Upper lobe of left lung (tissue), 6 donors: Measurements from ENCODE around the gene HSD17B2. TPM values are rescaled to one million over a fixed set of nuclear protein-coding genes. Genes with fewer than 3 reads are reported as not detected.

ENCODE experiments used
- ATAC-seq, 2 donors: fragments of 200-7000 bp; cut with Tn5 transposase; one replicate each; pipeline ENCODE4 v1.9.1; 2022; ENCODE audit warnings: mild to moderate bottlenecking in 2 of 2, moderate library complexity in 2 of 2; ENCODE audit not compliant: low FRiP score in 2 of 2
- DNase-seq, 2 donors: peaks; one replicate each; pipeline ENCODE4 v3.0.0-alpha.2; 2019 to 2020
- H3K27ac ChIP-seq, 4 donors: fragments of 200-600 bp; sonication (generic); one replicate each; pipeline ENCODE4 v1.5.1; 2016 to 2019
- H3K27me3 ChIP-seq, 4 donors: fragments of 200-600 bp; sonication (generic); one replicate each; pipeline ENCODE4 v1.5.1; 2017 to 2019
- H3K36me3 ChIP-seq, 4 donors: fragments of 200-600 bp; sonication (generic); one replicate each; pipeline ENCODE4 v1.5.1; 2016 to 2019
- H3K4me1 ChIP-seq, 4 donors: fragments of 200-600 bp; sonication (generic); one replicate each; pipeline ENCODE4 v1.5.1; 2018 to 2019
- H3K4me3 ChIP-seq, 4 donors: fragments of 200-600 bp; sonication (generic); one replicate each; pipeline ENCODE4 v1.5.1; 2017 to 2019; ENCODE audit warnings: mild to moderate bottlenecking in 2 of 4, moderate library complexity in 1 of 4
- H3K9me3 ChIP-seq, 4 donors: fragments of 200-600 bp; sonication (generic); one replicate each; pipeline ENCODE4 v1.5.1; 2018 to 2019
- CTCF ChIP-seq, 6 experiments: fragments of 450-650 bp in 4 of 6; fragments of 200-600 bp in 2 of 6; sonication (generic) in 2 of 6; IDR thresholded peaks; one replicate each; pipeline ENCODE4 v1.5.1; 2016 to 2019; ENCODE audit warnings: antibody characterized with exemption in 6 of 6
- EP300 ChIP-seq, 4 donors: sonication (generic); formaldehyde crosslinking; IDR thresholded peaks; one replicate each; pipeline ENCODE4 v1.5.1; 2017; ENCODE audit warnings: antibody characterized with exemption in 4 of 4, control low read depth in 2 of 4
- POLR2A ChIP-seq, 4 donors: fragments of 450-650 bp; IDR thresholded peaks; one replicate each; pipeline ENCODE4 v1.5.1; 2016 to 2017; ENCODE audit warnings: antibody characterized with exemption in 4 of 4, mild to moderate bottlenecking in 2 of 4
- POLR2AphosphoS5 ChIP-seq, 2 donors: sonication (generic); formaldehyde crosslinking; IDR thresholded peaks; one replicate each; pipeline ENCODE4 v1.5.1; 2017; ENCODE audit warnings: antibody characterized with exemption in 2 of 2
- WGBS, 2 donors: methylation state at CpG; one replicate each; pipeline ENCODE4 v1.1.5; 2017 to 2018; 5-methylcytosine and 5-hydroxymethylcytosine counted together
- total RNA-seq, 6 donors: library from RNA; depleted of rRNA in 4 of 6; stranded (reverse); fragments of >200 nt in 4 of 6; gene quantifications; one replicate each; pipeline versions ENCODE4 v1.1.0 to v1.2.1, GENCODE V29; 2016 to 2021
- donor health status: DM: no; HTN: no; CAD: no; lungs with moderate emphysema.
- donor health status: DM: no; HTN: yes; CAD: no; lungs with severe emphysema.

HSD17B2 gene
- total RNA-seq, 6 donors from 2014 or later = 0.49 to 2.0 (median 1.4) TPM; not detected in 2

- Histone ChIP-seq H3K4me3 (no peak overlapping the region), H3K9me3 (no peaks in the 10 kb centered on the region), H3K27ac (no peak overlapping the region), H3K36me3 (no peaks in the 10 kb centered on the region), H3K27me3 (no peaks in the 10 kb centered on the region), H3K4me1 (no peaks in the 10 kb centered on the region)
- no peak for DNase-seq
- ATAC-seq = no peak
- 100% methylated on average over 1 of the region's 1 CpG for WGBS, 2 donors
- TF ChIP-seq EP300 (IDR thresholded peaks at IDR 0.05) (no peak), POLR2AphosphoS5 (IDR thresholded peaks at IDR 0.05) (no peak), POLR2A (IDR thresholded peaks at IDR 0.05) (no peak)
Observed at GRCh38 chr16:82024316-82024715, 10.7 kb upstream of the HSD17B2 start.

DNA sequence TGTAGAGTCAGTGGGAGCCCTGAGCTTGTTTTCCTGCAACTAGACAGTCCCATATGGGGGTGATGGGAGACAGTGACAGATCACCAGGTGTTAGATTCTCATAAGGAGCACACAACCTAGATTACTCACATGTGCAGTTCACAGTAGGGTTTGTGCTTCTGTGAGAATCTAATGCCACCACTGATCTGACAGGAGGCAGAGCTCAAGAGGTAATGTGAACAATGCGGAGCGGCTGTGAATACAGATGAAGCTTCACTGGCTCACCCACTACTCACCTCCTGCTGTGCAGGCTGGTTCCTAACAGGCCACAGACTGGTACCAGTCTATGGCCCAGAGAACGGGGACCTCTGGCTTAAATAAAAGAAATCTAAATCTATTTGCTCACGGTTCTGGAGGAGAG lies 10.2 kb upstream of the HSD17B2 start:
- WGBS, 2 donors = 84 to 96% methylated on average over 4 of the region's 4 CpGs
- H3K4me3 ChIP-seq = no peak overlapping the region

DNA sequence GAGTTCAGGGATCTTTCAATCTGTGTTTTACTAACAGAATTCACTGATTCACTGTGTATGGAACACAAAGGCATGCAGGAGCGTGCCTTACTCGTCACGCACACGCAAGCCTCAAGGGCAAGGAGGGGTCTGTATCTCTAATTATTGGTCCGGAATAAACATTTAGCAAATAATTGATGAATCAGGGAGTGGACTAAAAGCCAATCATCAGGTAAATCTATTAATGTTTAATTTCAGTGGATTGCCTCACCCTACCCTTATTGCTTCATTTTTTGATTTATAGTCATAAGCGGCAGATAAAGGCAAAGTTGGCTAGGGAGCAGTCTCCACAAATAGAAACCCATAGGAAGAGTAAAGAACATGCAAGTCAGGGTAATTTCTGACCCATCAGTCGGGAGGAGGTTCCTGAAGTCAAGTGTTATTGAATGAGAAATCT lies 7.4 kb upstream of the HSD17B2 start:
- Histone ChIP-seq H3K27ac (no peak overlapping the region), H3K27me3 (no peaks in the 10 kb centered on the region), H3K4me1 (no peaks in the 10 kb centered on the region), H3K9me3 (no peaks in the 10 kb centered on the region), H3K4me3 (no peak overlapping the region), H3K36me3 (no peaks in the 10 kb centered on the region)
- DNase-seq (no peak), ATAC-seq (no peak)
- TF ChIP-seq CTCF (IDR thresholded peaks at IDR 0.05) = no peak
- no peak for TF ChIP-seq POLR2AphosphoS5 (IDR thresholded peaks at IDR 0.05)
- TF ChIP-seq POLR2A (IDR thresholded peaks at IDR 0.05) = no peak
- no peak for TF ChIP-seq EP300 (IDR thresholded peaks at IDR 0.05)
- 77 to 86% methylated on average over 7 of the region's 7 CpGs for WGBS, 2 donors

More for the DNA sequence above, 10.2 kb upstream of the HSD17B2 start:
- ATAC-seq (no peak), DNase-seq (no peak)
- Histone ChIP-seq H3K27me3 (no peaks in the 10 kb centered on the region), H3K9me3 (no peaks in the 10 kb centered on the region), H3K36me3 (no peaks in the 10 kb centered on the region), H3K4me1 (no peaks in the 10 kb centered on the region), H3K27ac (no peak overlapping the region)
- TF ChIP-seq EP300 (IDR thresholded peaks at IDR 0.05) = no peak

GRCh38 chr16:82031116-82032084 lies 3.7 kb upstream of the HSD17B2 start:
- Histone ChIP-seq H3K4me1 (no peaks in the 10 kb centered on the region), H3K27ac (no peak overlapping the region), H3K9me3 (no peaks in the 10 kb centered on the region), H3K36me3 (no peaks in the 10 kb centered on the region), H3K4me3 (no peak overlapping the region), H3K27me3 (no peaks in the 10 kb centered on the region)
- DNase-seq (no peak), ATAC-seq (no peak)
- TF ChIP-seq CTCF (IDR thresholded peaks at IDR 0.05) = peak in 5 of 6 experiments; percentile 26 to 63 (median 57)
- TF ChIP-seq EP300 (IDR thresholded peaks at IDR 0.05) = no peak
- WGBS, 2 donors = 58 to 65% methylated on average over 13 of the region's 13 CpGs

DNA sequence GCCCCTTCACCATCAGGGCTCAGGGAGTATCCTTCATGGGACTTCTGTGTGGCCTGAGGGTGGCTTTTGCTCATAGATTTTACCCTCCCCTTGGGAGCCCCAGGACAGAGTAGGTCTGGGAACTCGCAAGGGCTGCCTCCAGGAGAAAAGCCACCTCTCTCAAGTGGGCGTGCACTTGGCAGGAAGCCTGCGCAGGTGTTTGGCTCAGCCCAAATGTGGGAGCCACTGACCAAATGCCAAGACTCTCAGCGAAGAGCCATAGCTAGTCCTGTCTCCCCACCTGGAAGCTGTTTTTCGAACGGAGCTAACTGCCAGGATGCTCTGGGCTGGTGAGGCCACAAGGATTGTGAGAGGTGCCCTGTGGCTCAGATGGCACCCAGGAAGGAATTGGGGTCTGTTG lies 2.0 kb upstream of the HSD17B2 start:
- ATAC-seq (no peak), DNase-seq (peak in 1 of 2 donors; percentile 30)
- H3K4me1 ChIP-seq = no peaks in the 10 kb centered on the region
- H3K9me3 ChIP-seq = no peaks in the 10 kb centered on the region
- no peaks in the 10 kb centered on the region for H3K36me3 ChIP-seq
- TF ChIP-seq EP300 (IDR thresholded peaks at IDR 0.05) (no peak), POLR2AphosphoS5 (IDR thresholded peaks at IDR 0.05) (no peak), POLR2A (IDR thresholded peaks at IDR 0.05) (no peak), CTCF (IDR thresholded peaks at IDR 0.05) (no peak)
- H3K4me3 ChIP-seq = no peak overlapping the region
- no peak overlapping the region for H3K27ac ChIP-seq
- 67 to 92% methylated on average over 5 to 6 of the region's 6 CpGs for WGBS, 2 donors
- H3K27me3 ChIP-seq = no peaks in the 10 kb centered on the region
